ENCODE results near the gene SIGLEC14.
A peak's percentile ranks its signal among the peaks of the same experiment; 100 is the strongest.

The SIGLEC14 gene

DNA sequence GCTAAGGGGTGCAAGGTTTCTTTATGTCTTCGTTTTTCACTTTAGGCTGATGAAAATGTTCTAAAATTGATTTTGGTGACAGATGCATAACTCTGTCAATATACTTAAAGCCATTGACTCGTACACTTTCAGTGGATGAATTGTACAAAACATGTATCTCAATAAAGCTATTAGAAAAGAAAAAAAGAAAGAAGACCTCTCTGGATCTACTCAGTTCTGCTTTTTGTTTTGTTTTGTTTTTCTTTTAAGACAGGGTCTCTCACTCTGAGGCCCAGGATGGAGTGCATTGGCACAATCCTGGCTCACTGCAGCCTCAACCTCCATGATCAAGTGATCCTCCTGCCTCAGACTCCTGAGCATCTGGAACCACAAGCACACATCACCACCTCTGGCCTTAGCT is 19.9 kb downstream of the SIGLEC14 start:
- H3K4me1 ChIP-seq (ENCODE audit: control insufficient read depth, insufficient read depth, low read length, poor library complexity, severe bottlenecking), result no peaks in the 10 kb centered on the region
- no peaks in the 10 kb centered on the region for H3K27me3 ChIP-seq (replicated peaks; ENCODE audit: control insufficient read depth, insufficient read depth, low read length, poor library complexity, severe bottlenecking)
- H3K36me3 ChIP-seq (ENCODE audit: control insufficient read depth, insufficient read depth, low read length), result no peaks in the 10 kb centered on the region
- DNase-seq, result no peak
- no peak overlapping the region for H3K4me3 ChIP-seq (ENCODE audit: insufficient read depth, low read depth, low read length, poor library complexity, severe bottlenecking)
- no peak overlapping the region for H3K27ac ChIP-seq (ENCODE audit: insufficient read depth, low read length, poor library complexity, severe bottlenecking)
- no peaks in the 10 kb centered on the region for H3K9me3 ChIP-seq (ENCODE audit: control insufficient read depth, low read length)

DNA sequence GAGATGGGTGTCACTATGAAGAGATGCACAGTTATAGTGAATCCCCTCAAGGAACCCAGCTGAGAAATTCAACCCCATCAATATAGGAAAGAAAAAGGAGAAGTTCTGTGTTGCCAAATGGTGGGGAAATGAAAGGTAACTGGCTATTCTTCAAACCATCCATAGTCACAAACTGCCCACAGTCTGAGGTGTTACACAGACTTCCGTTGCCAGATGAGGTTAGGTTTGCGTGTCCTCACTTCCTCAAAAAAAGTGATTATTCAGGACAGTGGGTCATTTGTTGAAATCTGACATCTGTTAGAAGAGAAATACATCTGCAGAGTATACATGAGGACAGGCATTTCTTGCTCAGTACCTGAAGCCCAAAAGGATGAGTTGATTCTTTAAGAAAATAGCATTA is 25.4 kb downstream of the SIGLEC14 start:
- H3K4me3 ChIP-seq (ENCODE audit: insufficient read depth, low read depth, low read length, poor library complexity, severe bottlenecking), result no peak overlapping the region
- DNase-seq, result no peak

DNA sequence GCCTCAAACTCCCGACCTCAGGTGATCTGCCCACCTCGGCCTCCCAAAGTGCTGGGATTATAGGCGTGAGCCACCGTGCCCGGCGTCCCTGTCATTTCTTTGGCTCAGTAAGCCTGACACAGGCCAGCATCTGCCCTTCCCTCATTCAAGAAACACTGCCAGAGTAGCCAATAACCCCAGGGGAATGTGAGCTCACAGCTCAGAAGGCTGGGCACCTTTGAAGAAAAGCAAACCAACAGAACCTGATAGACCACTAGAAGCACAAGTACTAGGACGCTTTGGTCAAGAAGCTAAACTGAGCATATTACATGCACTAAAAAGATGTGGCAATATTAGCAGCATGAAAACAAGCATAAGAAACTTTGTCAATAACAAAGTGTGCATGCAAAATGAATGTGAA is 30.6 kb downstream of the SIGLEC14 start:
- no peak for DNase-seq
- Histone ChIP-seq H3K36me3 (ENCODE audit: control insufficient read depth, insufficient read depth, low read length) (no peaks in the 10 kb centered on the region), H3K9me3 (ENCODE audit: control insufficient read depth, low read length) (no peaks in the 10 kb centered on the region), H3K4me1 (ENCODE audit: control insufficient read depth, insufficient read depth, low read length, poor library complexity, severe bottlenecking) (no peaks in the 10 kb centered on the region), H3K27ac (ENCODE audit: insufficient read depth, low read length, poor library complexity, severe bottlenecking) (no peak overlapping the region), H3K27me3 (replicated peaks; ENCODE audit: control insufficient read depth, insufficient read depth, low read length, poor library complexity, severe bottlenecking) (no peaks in the 10 kb centered on the region), H3K4me3 (ENCODE audit: insufficient read depth, low read depth, low read length, poor library complexity, severe bottlenecking) (no peak overlapping the region)

More for the DNA sequence above, 25.4 kb downstream of the SIGLEC14 start:
- H3K27ac ChIP-seq (ENCODE audit: insufficient read depth, low read length, poor library complexity, severe bottlenecking), result no peak overlapping the region
- H3K9me3 ChIP-seq (ENCODE audit: control insufficient read depth, low read length), result no peaks in the 10 kb centered on the region
- H3K27me3 ChIP-seq (replicated peaks; ENCODE audit: control insufficient read depth, insufficient read depth, low read length, poor library complexity, severe bottlenecking), result no peaks in the 10 kb centered on the region
- no peaks in the 10 kb centered on the region for H3K4me1 ChIP-seq (ENCODE audit: control insufficient read depth, insufficient read depth, low read length, poor library complexity, severe bottlenecking)
- no peaks in the 10 kb centered on the region for H3K36me3 ChIP-seq (ENCODE audit: control insufficient read depth, insufficient read depth, low read length)

DNA sequence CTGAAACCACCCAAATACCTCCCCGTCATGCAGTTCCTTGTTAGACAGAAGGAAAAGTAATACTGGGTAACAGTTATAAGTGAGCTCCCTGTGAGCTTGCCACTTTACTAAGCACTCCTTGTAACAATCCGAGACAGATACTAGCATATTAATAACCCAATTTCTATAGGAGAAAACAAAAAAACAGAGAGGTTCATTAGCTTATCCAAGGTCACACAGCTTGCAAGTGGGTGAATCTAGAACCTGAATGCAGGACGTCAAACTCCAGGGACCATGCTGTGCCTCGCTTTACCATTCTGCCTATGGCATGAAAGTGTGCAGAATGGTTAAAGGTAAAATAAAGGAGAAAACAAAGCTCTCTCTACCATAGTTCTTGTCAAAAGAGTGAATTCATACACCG is 31.8 kb downstream of the SIGLEC14 start:
- no peak overlapping the region for H3K27ac ChIP-seq (ENCODE audit: insufficient read depth, low read length, poor library complexity, severe bottlenecking)
- H3K4me3 ChIP-seq (ENCODE audit: insufficient read depth, low read depth, low read length, poor library complexity, severe bottlenecking), result no peak overlapping the region
- no peaks in the 10 kb centered on the region for H3K9me3 ChIP-seq (ENCODE audit: control insufficient read depth, low read length)
- H3K36me3 ChIP-seq (ENCODE audit: control insufficient read depth, insufficient read depth, low read length), result no peaks in the 10 kb centered on the region
- DNase-seq, result no peak
- H3K4me1 ChIP-seq (ENCODE audit: control insufficient read depth, insufficient read depth, low read length, poor library complexity, severe bottlenecking), result no peaks in the 10 kb centered on the region
- H3K27me3 ChIP-seq (replicated peaks; ENCODE audit: control insufficient read depth, insufficient read depth, low read length, poor library complexity, severe bottlenecking), result no peaks in the 10 kb centered on the region

DNA sequence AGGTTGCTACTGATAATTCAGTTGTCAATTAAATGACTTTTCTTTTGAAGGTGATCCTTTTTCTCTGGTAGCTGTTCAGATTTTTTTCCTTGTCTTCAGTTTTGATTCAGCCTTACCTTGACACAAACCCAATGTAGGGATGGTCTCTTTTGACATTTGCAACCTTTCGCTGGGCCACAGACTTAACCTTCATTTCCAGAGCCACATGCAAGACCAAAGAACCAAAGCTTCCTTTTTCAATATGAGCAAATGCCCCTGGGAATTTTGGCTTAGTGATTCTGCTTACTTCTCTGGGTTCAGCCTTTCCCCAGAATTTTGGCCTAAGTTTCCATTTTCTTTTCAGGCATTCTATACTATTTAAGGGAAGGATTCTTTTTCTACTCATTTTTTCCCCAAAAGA is 36.0 kb downstream of the SIGLEC14 start:
- H3K36me3 ChIP-seq (ENCODE audit: control insufficient read depth, insufficient read depth, low read length), result no peaks in the 10 kb centered on the region
- no peak overlapping the region for H3K27ac ChIP-seq (ENCODE audit: insufficient read depth, low read length, poor library complexity, severe bottlenecking)

DNA sequence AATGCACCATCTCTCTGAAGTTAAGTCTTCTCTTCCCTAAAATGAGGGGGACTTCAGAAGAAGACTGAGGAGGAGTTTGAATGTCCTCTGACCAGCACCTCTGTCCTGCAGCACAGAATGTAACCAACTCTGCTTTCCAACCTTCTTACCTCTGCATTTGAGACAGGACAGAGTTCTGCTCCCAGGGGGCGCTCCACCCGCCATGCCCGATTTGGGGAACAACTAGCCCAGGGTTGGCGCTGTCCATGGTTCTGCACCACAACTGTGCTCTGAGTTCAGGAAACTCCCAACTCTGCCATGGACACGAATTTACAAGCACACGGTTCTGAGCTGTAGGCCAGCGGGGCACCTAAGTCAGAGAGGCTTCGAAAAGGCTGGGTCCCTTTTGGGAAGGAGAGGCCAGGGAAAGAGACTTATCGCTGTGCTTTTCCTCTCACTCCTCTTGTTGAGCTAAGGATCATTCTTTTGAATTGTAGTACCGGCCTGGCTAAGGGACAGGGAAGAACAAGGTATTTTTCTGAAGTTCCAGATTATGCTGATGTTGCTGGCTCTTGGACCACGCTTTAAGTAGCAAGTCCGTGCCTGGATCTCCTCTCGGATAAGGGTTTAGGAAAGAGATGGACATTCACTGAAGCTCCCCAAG is 38.6 kb downstream of the SIGLEC14 start:
- no peak overlapping the region for H3K4me3 ChIP-seq (ENCODE audit: insufficient read depth, low read depth, low read length, poor library complexity, severe bottlenecking)
- H3K4me1 ChIP-seq (ENCODE audit: control insufficient read depth, insufficient read depth, low read length, poor library complexity, severe bottlenecking), result no peaks in the 10 kb centered on the region
- no peaks in the 10 kb centered on the region for H3K27me3 ChIP-seq (replicated peaks; ENCODE audit: control insufficient read depth, insufficient read depth, low read length, poor library complexity, severe bottlenecking)
- no peaks in the 10 kb centered on the region for H3K9me3 ChIP-seq (ENCODE audit: control insufficient read depth, low read length)
- no peaks in the 10 kb centered on the region for H3K36me3 ChIP-seq (ENCODE audit: control insufficient read depth, insufficient read depth, low read length)
- peak in 1 of 3 donors; percentile 29 for DNase-seq
- H3K27ac ChIP-seq (ENCODE audit: insufficient read depth, low read length, poor library complexity, severe bottlenecking), result no peak overlapping the region

More for the DNA sequence above, 36.0 kb downstream of the SIGLEC14 start:
- H3K9me3 ChIP-seq (ENCODE audit: control insufficient read depth, low read length), result no peaks in the 10 kb centered on the region
- H3K4me1 ChIP-seq (ENCODE audit: control insufficient read depth, insufficient read depth, low read length, poor library complexity, severe bottlenecking), result no peaks in the 10 kb centered on the region
- no peaks in the 10 kb centered on the region for H3K27me3 ChIP-seq (replicated peaks; ENCODE audit: control insufficient read depth, insufficient read depth, low read length, poor library complexity, severe bottlenecking)
- H3K4me3 ChIP-seq (ENCODE audit: insufficient read depth, low read depth, low read length, poor library complexity, severe bottlenecking), result no peak overlapping the region
- no peak for DNase-seq

DNA sequence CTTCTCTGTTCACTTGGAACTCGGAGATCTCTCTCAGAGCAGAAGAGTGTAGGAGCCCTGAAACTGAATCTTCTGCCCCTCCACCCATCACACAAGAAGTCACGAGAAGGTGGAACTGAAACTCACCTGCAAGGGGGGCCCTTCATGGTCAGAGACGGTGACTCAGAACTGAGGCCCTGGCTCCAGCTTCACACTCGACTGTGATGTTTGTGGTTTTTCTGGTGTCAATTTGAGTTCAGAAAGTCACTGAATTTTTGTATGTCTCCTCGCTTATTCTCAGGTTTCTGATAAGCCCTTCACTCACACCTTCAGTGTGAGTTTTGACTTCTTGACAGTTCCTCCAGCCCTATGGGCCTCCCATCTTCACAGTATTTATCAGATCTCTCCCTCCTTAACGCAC is 39.5 kb downstream of the SIGLEC14 start:
- no peak for DNase-seq
- no peak overlapping the region for H3K4me3 ChIP-seq (ENCODE audit: insufficient read depth, low read depth, low read length, poor library complexity, severe bottlenecking)
- no peaks in the 10 kb centered on the region for H3K4me1 ChIP-seq (ENCODE audit: control insufficient read depth, insufficient read depth, low read length, poor library complexity, severe bottlenecking)
- no peaks in the 10 kb centered on the region for H3K27me3 ChIP-seq (replicated peaks; ENCODE audit: control insufficient read depth, insufficient read depth, low read length, poor library complexity, severe bottlenecking)
- no peaks in the 10 kb centered on the region for H3K36me3 ChIP-seq (ENCODE audit: control insufficient read depth, insufficient read depth, low read length)
- H3K27ac ChIP-seq (ENCODE audit: insufficient read depth, low read length, poor library complexity, severe bottlenecking), result no peak overlapping the region
- no peaks in the 10 kb centered on the region for H3K9me3 ChIP-seq (ENCODE audit: control insufficient read depth, low read length)

DNA sequence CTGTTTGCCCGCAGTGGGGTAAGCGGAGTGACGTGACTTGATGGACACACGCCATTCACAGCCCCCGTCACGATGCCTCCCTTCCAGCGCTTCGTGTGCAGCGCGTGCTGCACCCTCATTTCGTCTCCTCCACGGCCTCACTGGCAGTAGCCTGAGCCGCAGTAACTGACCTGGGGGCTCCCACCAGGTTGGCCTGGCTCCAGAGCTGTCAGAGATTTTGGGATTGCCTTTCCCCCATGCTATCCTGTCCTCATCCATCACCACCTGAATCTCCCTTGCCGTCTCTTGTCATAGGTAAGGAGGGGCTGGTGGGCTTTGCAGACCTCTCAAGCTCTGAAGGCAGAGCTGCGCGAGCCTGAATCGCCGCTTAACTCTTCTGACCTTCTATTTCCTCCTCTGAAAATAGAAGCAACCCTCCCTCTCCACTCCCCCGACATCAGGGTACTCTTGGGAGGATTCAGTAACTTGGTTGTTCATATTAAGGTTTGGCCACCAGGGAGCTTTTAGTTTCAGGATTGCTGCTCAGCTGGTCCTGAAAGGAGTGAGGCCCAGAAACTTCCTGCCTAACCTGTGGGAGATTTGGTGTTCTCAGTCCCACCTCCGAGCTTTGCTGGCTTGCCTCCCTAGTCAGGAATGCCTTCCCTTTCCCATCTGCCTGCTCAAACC is 44.3 kb downstream of the SIGLEC14 start:
- H3K4me3 ChIP-seq (ENCODE audit: insufficient read depth, low read depth, low read length, poor library complexity, severe bottlenecking), result no peak overlapping the region
- H3K9me3 ChIP-seq (ENCODE audit: control insufficient read depth, low read length), result no peaks in the 10 kb centered on the region
- H3K27ac ChIP-seq (ENCODE audit: insufficient read depth, low read length, poor library complexity, severe bottlenecking), result no peak overlapping the region
- H3K36me3 ChIP-seq (ENCODE audit: control insufficient read depth, insufficient read depth, low read length), result no peaks in the 10 kb centered on the region
- H3K4me1 ChIP-seq (ENCODE audit: control insufficient read depth, insufficient read depth, low read length, poor library complexity, severe bottlenecking), result no peaks in the 10 kb centered on the region
- peaks cover 4% of the 10 kb centered on the region for H3K27me3 ChIP-seq (replicated peaks; ENCODE audit: control insufficient read depth, insufficient read depth, low read length, poor library complexity, severe bottlenecking)
- no peak for DNase-seq

DNA sequence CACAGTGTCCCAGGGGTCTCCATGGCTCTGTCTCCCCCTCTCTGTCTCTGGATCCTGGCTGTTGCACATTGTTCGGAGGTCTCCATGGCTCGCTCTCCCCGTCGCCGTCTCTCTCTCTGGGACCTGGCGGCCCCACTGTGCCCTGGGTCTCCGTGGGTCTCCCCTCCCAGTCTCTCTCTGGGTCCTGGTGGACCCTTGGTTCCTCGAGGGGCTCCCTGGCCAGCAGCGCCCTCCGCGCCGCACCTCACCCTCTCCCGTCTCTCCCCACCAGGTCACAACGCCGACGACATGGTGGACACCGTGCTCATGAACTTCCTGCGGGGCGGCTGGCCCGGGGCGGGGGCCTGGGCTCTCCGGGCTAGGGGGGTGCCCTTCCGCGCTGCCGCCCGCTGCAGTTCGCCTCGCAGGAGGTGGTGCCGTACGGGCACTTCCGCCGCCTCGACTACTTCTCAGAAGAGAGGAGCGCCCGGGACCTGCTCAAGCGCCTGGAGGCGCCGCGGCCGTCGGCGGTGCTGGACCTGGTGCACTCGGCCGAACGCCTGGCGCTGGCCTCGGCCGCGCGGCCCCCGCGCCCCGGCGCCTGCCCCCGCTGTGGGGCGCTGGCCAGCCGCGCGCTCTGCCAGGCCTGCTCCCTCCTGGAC is 45.6 kb downstream of the SIGLEC14 start:
- no peaks in the 10 kb centered on the region for H3K9me3 ChIP-seq (ENCODE audit: control insufficient read depth, low read length)
- no peak for DNase-seq
- H3K4me3 ChIP-seq (ENCODE audit: insufficient read depth, low read depth, low read length, poor library complexity, severe bottlenecking), result no peak overlapping the region
- H3K27ac ChIP-seq (ENCODE audit: insufficient read depth, low read length, poor library complexity, severe bottlenecking), result no peak overlapping the region
- H3K36me3 ChIP-seq (ENCODE audit: control insufficient read depth, insufficient read depth, low read length), result no peaks in the 10 kb centered on the region
- H3K4me1 ChIP-seq (ENCODE audit: control insufficient read depth, insufficient read depth, low read length, poor library complexity, severe bottlenecking), result no peaks in the 10 kb centered on the region
- H3K27me3 ChIP-seq (replicated peaks; ENCODE audit: control insufficient read depth, insufficient read depth, low read length, poor library complexity, severe bottlenecking), result peaks cover 4% of the 10 kb centered on the region

DNA sequence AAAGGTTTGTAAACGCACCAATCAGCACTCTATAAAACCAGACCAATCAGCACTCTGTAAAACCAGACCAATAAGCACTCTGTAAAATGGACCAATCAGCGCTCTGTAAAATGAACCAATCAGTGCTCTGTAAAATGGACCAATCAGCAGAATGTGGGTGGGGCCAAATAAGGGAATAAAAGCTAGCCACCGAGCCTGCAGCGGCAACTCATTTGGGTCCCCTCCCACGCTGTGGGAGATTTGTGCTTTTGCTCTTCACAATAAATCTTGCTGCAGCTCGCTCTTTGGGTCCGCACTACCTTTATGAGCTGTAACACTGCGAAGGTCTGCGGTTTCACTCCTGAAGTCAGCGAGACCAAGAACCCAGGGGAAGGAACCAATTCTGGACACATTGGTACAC is 47.5 kb downstream of the SIGLEC14 start:
- Histone ChIP-seq H3K36me3 (ENCODE audit: control insufficient read depth, insufficient read depth, low read length) (no peaks in the 10 kb centered on the region), H3K4me1 (ENCODE audit: control insufficient read depth, insufficient read depth, low read length, poor library complexity, severe bottlenecking) (peaks cover 5% of the 10 kb centered on the region), H3K27me3 (replicated peaks; ENCODE audit: control insufficient read depth, insufficient read depth, low read length, poor library complexity, severe bottlenecking) (peaks cover 4% of the 10 kb centered on the region), H3K4me3 (ENCODE audit: insufficient read depth, low read depth, low read length, poor library complexity, severe bottlenecking) (no peak overlapping the region), H3K9me3 (ENCODE audit: control insufficient read depth, low read length) (no peaks in the 10 kb centered on the region), H3K27ac (ENCODE audit: insufficient read depth, low read length, poor library complexity, severe bottlenecking) (no peak overlapping the region)
- no peak for DNase-seq
